Urinary bladder (tissue), 4 donors: ENCODE measurements around the gene MEX3A. TPM values are rescaled to one million over a fixed set of nuclear protein-coding genes. Genes with fewer than 3 reads are reported as not detected.
A peak's percentile ranks its signal among the peaks of the same experiment; 100 is the strongest.

ENCODE experiments used
- DNase-seq: peaks from one replicate; pipeline ENCODE4 v3.0.0-alpha.2; 2015; ENCODE audit errors: extremely low spot score
- H3K27ac ChIP-seq: one replicate; pipeline ENCODE4 v1.5.1; 2013; ENCODE audit warnings: low read depth, mild to moderate bottlenecking, moderate library complexity
- H3K36me3 ChIP-seq: one replicate; pipeline ENCODE4 v1.6.1; 2013; ENCODE audit warnings: mild to moderate bottlenecking, moderate library complexity; ENCODE audit not compliant: insufficient read depth
- H3K4me1 ChIP-seq: one replicate; pipeline ENCODE4 v1.6.1; 2013; ENCODE audit warnings: mild to moderate bottlenecking, moderate library complexity; ENCODE audit not compliant: insufficient read depth
- H3K4me3 ChIP-seq: one replicate; pipeline ENCODE4 v1.5.1; 2013; ENCODE audit warnings: low read depth, low read length
- WGBS: extraction: QIAGEN DNeasy Blood & Tissue Kit; methylation state at CpG from one replicate; pipeline ENCODE4 v1.1.7; 2013; 5-methylcytosine and 5-hydroxymethylcytosine counted together
- polyA plus RNA-seq: library from polyadenylated mRNA; stranded (reverse); fragments of 200-250 nt; gene quantifications from one replicate; pipeline ENCODE4 v1.2.3, GENCODE V29; 2013
- total RNA-seq: library from RNA; depleted of rRNA; stranded (reverse); fragments of >200 nt; gene quantifications from one replicate; pipeline ENCODE4 v1.2.3, GENCODE V29; 2014
- donor health status: healthy with polysubstance abuse.
- donor health status: healthy.

MEX3A gene
- total and polyA plus RNA-seq, 2 donors: 0.76 to 7.2 TPM

DNA sequence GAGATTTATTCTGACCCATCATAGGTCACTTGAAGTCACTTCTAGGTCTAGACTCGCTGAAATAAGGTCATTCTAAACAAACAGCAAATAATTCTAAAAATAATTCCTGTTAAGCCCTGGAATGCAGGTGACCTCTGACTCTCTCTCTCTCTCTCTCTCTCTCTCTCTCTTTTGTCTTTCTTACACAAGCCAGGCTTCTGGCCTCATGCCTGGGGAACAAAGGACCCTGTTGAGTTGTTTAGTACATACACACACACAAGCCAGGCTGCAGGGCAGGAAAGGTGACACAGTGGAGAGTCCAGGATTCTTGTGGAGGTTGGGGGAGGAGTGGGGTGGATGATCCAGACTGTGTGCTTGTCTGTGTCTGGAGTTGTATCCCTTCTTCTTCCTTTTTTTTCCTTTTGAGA is 4.0 kb upstream of the MEX3A start:
- Histone ChIP-seq H3K4me3 (no peak overlapping the region), H3K36me3 (no peaks in the 10 kb centered on the region), H3K27ac (no peak overlapping the region), H3K4me1 (no peaks in the 10 kb centered on the region)
- no peak for DNase-seq
- WGBS: 22% methylated on average over 1 of the region's 1 CpG

GRCh38 chr1:156083800-156084790 is 1.8 kb upstream of the MEX3A start:
- Histone ChIP-seq H3K36me3 (no peaks in the 10 kb centered on the region), H3K27ac (no peak overlapping the region), H3K4me3 (no peak overlapping the region), H3K4me1 (no peaks in the 10 kb centered on the region)
- no peak for DNase-seq
- WGBS: 58% methylated on average over 7 of the region's 7 CpGs

DNA sequence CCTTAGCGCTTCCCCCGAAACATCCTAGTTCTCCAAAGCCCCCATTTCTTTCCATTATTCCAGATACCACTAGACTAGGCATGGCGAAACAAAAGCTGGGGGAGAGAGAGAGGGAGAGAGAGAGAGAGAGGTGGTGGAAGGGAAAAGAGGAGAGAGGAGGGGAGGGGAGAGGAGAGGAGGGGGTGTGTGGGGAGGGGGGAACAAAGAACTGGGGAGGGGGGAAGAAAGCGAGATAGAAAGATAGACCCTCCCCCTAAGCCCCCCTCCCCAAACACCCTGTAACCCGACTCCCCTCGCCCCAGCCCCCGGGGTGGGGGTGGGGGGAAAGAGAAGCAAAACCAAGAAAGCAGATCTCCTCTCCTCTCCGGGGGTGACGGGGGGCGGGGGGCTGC is 352 bp downstream of the MEX3A start:
- WGBS: 0% methylated on average over 10 of the region's 10 CpGs
- Histone ChIP-seq H3K27ac (no peak overlapping the region), H3K4me1 (no peaks in the 10 kb centered on the region), H3K4me3 (peak overlapping the region; percentile 81), H3K36me3 (no peaks in the 10 kb centered on the region)
- DNase-seq: no peak

DNA sequence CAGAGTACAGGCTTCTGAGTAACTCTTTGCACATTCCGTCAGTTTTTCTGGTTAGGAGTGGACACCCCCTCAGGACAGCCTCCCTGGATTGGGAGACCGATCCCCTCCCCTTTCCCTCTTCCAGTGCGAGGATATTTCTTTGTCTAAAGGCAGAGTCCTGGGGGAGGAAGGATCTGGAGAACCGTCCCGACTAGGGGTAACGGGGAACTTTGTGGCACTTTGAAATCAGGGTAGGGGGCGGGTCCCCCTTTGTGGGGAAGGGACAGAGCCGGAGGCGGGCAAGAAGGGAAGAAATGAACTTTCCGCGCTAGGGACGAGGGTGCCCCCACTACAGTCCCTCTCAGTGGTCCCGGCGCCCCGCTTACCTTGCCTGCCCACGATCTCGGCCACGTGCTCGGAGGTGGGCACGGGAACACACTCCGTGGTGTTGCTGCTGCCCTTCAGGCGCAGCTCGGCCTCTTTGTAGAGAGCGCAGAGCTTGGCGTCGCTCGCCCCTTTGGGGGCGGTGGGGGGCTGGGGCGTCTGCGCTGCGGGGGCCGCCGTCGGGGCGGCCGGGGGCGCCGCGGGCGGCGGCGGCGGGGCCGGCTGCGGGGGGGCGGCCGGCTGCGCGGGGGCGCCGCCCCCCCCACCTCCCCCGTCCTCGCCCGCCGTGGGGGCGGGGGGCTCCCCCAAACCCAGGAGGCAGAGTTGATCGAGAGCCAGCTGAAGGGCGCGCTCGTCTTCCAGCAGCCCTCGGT is 917 bp downstream of the MEX3A start:
- DNase-seq: no peak
- WGBS: 5% methylated on average over 61 of the region's 61 CpGs
- H3K4me1 ChIP-seq: no peaks in the 10 kb centered on the region
- H3K36me3 ChIP-seq: no peaks in the 10 kb centered on the region
- H3K4me3 ChIP-seq: peak overlapping the region; percentile 81
- no peak overlapping the region for H3K27ac ChIP-seq

GRCh38 chr1:156080863-156081179 is 1.4 kb downstream of the MEX3A start:
- Histone ChIP-seq H3K4me1 (no peaks in the 10 kb centered on the region), H3K36me3 (no peaks in the 10 kb centered on the region), H3K27ac (no peak overlapping the region), H3K4me3 (no peak overlapping the region)
- no peak for DNase-seq
- 50% methylated on average over 4 of the region's 4 CpGs for WGBS

GRCh38 chr1:156080241-156080862 is 1.9 kb downstream of the MEX3A start:
- no peak for DNase-seq
- H3K36me3 ChIP-seq: no peaks in the 10 kb centered on the region
- H3K4me1 ChIP-seq: no peaks in the 10 kb centered on the region
- H3K27ac ChIP-seq: no peak overlapping the region
- 70% methylated on average over 8 of the region's 8 CpGs for WGBS
- no peak overlapping the region for H3K4me3 ChIP-seq

DNA sequence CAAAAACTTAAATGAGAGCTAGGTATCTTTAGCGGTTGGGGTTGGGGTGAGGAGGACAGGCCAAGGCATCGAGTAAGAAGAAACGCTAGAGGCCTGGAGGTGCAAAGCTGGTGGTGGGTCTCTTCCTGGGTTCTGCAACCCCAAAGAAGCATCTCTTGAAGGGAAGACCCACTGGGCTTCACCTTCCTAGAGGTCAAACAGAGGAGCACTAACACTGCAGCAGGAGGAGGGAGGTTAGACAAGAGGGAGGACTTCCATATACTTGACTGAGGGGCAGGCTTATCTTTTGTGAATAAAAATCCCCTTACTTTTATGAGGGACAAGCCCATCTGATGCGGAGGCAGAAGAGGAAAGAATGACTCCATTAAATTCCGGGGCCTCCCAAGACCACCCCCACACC is 2.5 kb downstream of the MEX3A start:
- no peaks in the 10 kb centered on the region for H3K4me1 ChIP-seq
- 77% methylated on average over 5 of the region's 5 CpGs for WGBS
- H3K36me3 ChIP-seq: no peaks in the 10 kb centered on the region
- no peak overlapping the region for H3K27ac ChIP-seq
- H3K4me3 ChIP-seq: no peak overlapping the region
- no peak for DNase-seq

- no peaks in the 10 kb centered on the region for H3K36me3 ChIP-seq
- H3K27ac ChIP-seq: no peak overlapping the region
- no peak overlapping the region for H3K4me3 ChIP-seq
- no peaks in the 10 kb centered on the region for H3K4me1 ChIP-seq
- 88% methylated on average over 5 of the region's 5 CpGs for WGBS
- no peak for DNase-seq
These were observed 3.5 kb downstream of the MEX3A start for GRCh38 chr1:156078728-156079127.

DNA sequence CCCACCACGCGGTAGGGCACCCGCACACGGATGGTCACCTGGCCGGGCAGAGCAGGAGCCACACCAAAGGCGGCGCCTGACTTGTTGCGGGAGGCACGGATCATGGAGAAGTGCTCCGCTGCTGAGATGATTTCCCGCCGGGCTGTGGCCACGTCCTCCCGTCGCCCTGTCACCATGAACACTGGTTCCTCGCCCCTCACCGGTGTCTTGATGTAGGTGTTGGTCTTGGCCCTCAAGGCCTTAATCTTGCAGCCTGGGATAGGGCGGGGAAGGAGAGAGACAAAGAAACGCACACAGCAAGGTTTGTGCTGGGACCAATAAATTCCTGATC is 4.9 kb downstream of the MEX3A start:
- Histone ChIP-seq H3K4me1 (no peaks in the 10 kb centered on the region), H3K4me3 (no peak overlapping the region), H3K27ac (no peak overlapping the region), H3K36me3 (no peaks in the 10 kb centered on the region)
- no peak for DNase-seq
- WGBS: 92% methylated on average over 19 of the region's 19 CpGs

- Histone ChIP-seq H3K4me1 (no peaks in the 10 kb centered on the region), H3K27ac (no peak overlapping the region), H3K4me3 (peak overlapping the region; percentile 0), H3K36me3 (no peaks in the 10 kb centered on the region)
- 51% methylated on average over 73 of the region's 73 CpGs for WGBS
- no peak for DNase-seq
These were observed 5.4 kb downstream of the MEX3A start for GRCh38 chr1:156076609-156077429.

- DNase-seq: no peak
- WGBS: 63% methylated on average over 4 of the region's 4 CpGs
- H3K27ac ChIP-seq: no peak overlapping the region
These were observed 6.5 kb downstream of the MEX3A start for GRCh38 chr1:156075775-156076204.

GRCh38 chr1:156075162-156075561 is 7.1 kb downstream of the MEX3A start:
- 64% methylated on average over 3 of the region's 3 CpGs for WGBS
- no peak for DNase-seq
- Histone ChIP-seq H3K36me3 (no peaks in the 10 kb centered on the region), H3K4me3 (no peak overlapping the region), H3K4me1 (no peaks in the 10 kb centered on the region), H3K27ac (no peak overlapping the region)

More at GRCh38 chr1:156075775-156076204, 6.5 kb downstream of the MEX3A start:
- Histone ChIP-seq H3K4me3 (no peak overlapping the region), H3K4me1 (no peaks in the 10 kb centered on the region), H3K36me3 (no peaks in the 10 kb centered on the region)

GRCh38 chr1:156074661-156075060 is 7.6 kb downstream of the MEX3A start:
- Histone ChIP-seq H3K27ac (no peak overlapping the region), H3K36me3 (no peaks in the 10 kb centered on the region), H3K4me1 (no peaks in the 10 kb centered on the region), H3K4me3 (no peak overlapping the region)
- WGBS: 62% methylated on average over 8 of the region's 8 CpGs
- no peak for DNase-seq
